ENCODE results near the gene KANSL1. TPM values are rescaled to one million over a fixed set of nuclear protein-coding genes. Genes with fewer than 3 reads are reported as not detected.

The KANSL1 gene
- total RNA-seq, 1 donor from 2014 or later: 99.8 TPM

DNA sequence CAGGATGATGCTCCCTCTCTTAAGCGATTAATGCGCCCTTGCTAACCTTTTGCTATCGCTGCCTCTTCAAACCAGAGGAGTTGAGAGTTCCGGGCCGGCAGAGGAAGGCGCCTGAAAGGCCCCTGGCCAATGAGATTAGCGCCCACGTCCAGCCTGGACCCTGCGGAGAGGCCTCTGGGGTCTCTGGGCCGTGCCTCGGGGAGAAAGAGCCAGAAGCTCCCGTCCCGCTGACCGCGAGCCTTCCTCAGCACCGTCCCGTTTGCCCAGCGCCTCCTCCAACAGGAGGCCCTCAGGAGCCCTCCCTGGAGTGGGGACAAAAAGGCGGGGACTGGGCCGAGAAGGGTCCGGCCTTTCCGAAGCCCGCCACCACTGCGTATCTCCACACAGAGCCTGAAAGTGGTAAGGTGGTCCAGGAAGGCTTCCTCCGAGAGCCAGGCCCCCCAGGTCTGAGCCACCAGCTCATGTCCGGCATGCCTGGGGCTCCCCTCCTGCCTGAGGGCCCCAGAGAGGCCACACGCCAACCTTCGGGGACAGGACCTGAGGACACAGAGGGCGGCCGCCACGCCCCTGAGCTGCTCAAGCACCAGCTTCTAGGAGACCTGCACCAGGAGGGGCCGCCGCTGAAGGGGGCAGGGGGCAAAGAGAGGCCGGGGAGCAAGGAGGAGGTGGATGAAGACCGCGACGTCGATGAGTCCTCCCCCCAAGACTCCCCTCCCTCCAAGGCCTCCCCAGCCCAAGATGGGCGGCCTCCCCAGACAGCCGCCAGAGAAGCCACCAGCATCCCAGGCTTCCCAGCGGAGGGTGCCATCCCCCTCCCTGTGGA is 210.2 kb downstream of the KANSL1 start:
- FAIRE-seq: no peak
- Mint-ChIP-seq H3K36me3 (ENCODE audit: low read depth, unreplicated experiment) (no peaks in the 10 kb centered on the region), H3K9me3 (ENCODE audit: unreplicated experiment) (no peaks in the 10 kb centered on the region)

DNA sequence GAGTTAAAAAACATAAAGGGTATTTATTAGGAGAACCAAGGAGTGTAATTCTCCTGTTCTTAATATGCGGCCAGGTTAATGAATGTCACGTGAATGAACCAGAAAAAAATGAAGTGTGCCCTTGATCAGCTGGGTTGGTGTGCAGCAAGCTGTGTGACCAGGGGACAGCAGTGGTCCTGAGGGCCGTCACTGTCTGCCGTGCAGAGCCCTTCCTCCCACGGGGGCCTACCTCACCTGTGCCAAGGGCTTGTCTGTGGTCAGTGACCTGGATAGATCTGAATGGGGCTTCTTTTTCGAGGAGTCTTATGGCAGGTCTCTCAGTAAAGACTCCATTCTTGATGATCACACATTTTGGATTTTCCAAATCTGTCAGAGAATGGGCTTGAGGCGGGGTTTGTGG is 211.9 kb downstream of the KANSL1 start:
- H3K36me3 Mint-ChIP-seq (ENCODE audit: low read depth, unreplicated experiment): no peaks in the 10 kb centered on the region
- H4K20me1 ChIP-seq (ENCODE audit: insufficient read depth, low read length): no peaks in the 10 kb centered on the region
- no peak overlapping the region for H3K4me3 ChIP-seq (ENCODE audit: insufficient read depth, low read depth, low read length)
- H3K27me3 Mint-ChIP-seq (ENCODE audit: low read depth, unreplicated experiment): peaks cover 23% of the 10 kb centered on the region
- H3K27ac ChIP-seq (ENCODE audit: low read depth, low read length): no peak overlapping the region
- H3K9me3 Mint-ChIP-seq (ENCODE audit: unreplicated experiment): no peaks in the 10 kb centered on the region
- DNase-seq (ENCODE audit: low read depth): no peak
- no peak for TF ChIP-seq EZH2 (IDR thresholded peaks at IDR 0.05; ENCODE audit: insufficient read depth, low read length)
- TF ChIP-seq, protein P1, sequence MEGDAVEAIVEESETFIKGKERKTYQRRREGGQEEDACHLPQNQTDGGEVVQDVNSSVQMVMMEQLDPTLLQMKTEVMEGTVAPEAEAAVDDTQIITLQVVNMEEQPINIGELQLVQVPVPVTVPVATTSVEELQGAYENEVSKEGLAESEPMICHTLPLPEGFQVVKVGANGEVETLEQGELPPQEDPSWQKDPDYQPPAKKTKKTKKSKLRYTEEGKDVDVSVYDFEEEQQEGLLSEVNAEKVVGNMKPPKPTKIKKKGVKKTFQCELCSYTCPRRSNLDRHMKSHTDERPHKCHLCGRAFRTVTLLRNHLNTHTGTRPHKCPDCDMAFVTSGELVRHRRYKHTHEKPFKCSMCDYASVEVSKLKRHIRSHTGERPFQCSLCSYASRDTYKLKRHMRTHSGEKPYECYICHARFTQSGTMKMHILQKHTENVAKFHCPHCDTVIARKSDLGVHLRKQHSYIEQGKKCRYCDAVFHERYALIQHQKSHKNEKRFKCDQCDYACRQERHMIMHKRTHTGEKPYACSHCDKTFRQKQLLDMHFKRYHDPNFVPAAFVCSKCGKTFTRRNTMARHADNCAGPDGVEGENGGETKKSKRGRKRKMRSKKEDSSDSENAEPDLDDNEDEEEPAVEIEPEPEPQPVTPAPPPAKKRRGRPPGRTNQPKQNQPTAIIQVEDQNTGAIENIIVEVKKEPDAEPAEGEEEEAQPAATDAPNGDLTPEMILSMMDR (IDR thresholded peaks at IDR 0.05; ENCODE audit: insufficient read depth, low read depth, low read length): no peak
- FAIRE-seq: no peak
- no peaks in the 10 kb centered on the region for H3K4me1 ChIP-seq (ENCODE audit: insufficient read depth, low read length)
- no peak overlapping the region for H2AFZ ChIP-seq (ENCODE audit: low read depth, low read length)
- no peak overlapping the region for H3K9ac ChIP-seq (ENCODE audit: low read length)
- H3K4me3 Mint-ChIP-seq (ENCODE audit: unreplicated experiment): no peak overlapping the region
- no peaks in the 10 kb centered on the region for H3K36me3 ChIP-seq (ENCODE audit: insufficient read depth, low read length)
- H3K27me3 ChIP-seq (ENCODE audit: insufficient read depth, low read length): no peaks in the 10 kb centered on the region
- H3K9me3 ChIP-seq (ENCODE audit: insufficient read depth, low read depth, low read length): no peaks in the 10 kb centered on the region
- H3K27ac Mint-ChIP-seq (ENCODE audit: unreplicated experiment): no peak overlapping the region
- no peak overlapping the region for H3K4me2 ChIP-seq (ENCODE audit: low read length)
- no peaks in the 10 kb centered on the region for H3K79me2 ChIP-seq (ENCODE audit: insufficient read depth, low read length)
- peaks cover 19% of the 10 kb centered on the region for H3K4me1 Mint-ChIP-seq (ENCODE audit: low read depth, unreplicated experiment)

More for the DNA sequence above, 210.2 kb downstream of the KANSL1 start:
- Histone ChIP-seq H3K36me3 (ENCODE audit: insufficient read depth, low read length) (no peaks in the 10 kb centered on the region), H3K9me3 (ENCODE audit: insufficient read depth, low read depth, low read length) (no peaks in the 10 kb centered on the region), H3K27me3 (ENCODE audit: insufficient read depth, low read length) (peaks cover 4% of the 10 kb centered on the region), H4K20me1 (ENCODE audit: insufficient read depth, low read length) (no peaks in the 10 kb centered on the region), H3K9ac (ENCODE audit: low read length) (no peak overlapping the region), H2AFZ (ENCODE audit: low read depth, low read length) (no peak overlapping the region), H3K4me2 (ENCODE audit: low read length) (no peak overlapping the region), H3K4me3 (ENCODE audit: insufficient read depth, low read depth, low read length) (no peak overlapping the region), H3K27ac (ENCODE audit: low read depth, low read length) (no peak overlapping the region), H3K4me1 (ENCODE audit: insufficient read depth, low read length) (no peaks in the 10 kb centered on the region), H3K79me2 (ENCODE audit: insufficient read depth, low read length) (no peaks in the 10 kb centered on the region)
- Mint-ChIP-seq H3K4me3 (ENCODE audit: unreplicated experiment) (no peak overlapping the region), H3K4me1 (ENCODE audit: low read depth, unreplicated experiment) (peaks cover 9% of the 10 kb centered on the region), H3K27me3 (ENCODE audit: low read depth, unreplicated experiment) (peaks cover 27% of the 10 kb centered on the region), H3K27ac (ENCODE audit: unreplicated experiment) (no peak overlapping the region)
- no peak for DNase-seq (ENCODE audit: low read depth)
- no peak for TF ChIP-seq EZH2 (IDR thresholded peaks at IDR 0.05; ENCODE audit: insufficient read depth, low read length)
- TF ChIP-seq, protein P1 (IDR thresholded peaks at IDR 0.05; ENCODE audit: insufficient read depth, low read depth, low read length): no peak

- no peaks in the 10 kb centered on the region for H3K79me2 ChIP-seq (ENCODE audit: insufficient read depth, low read length)
- DNase-seq (ENCODE audit: low read depth) (no peak), FAIRE-seq (no peak)
- TF ChIP-seq, protein P1 (IDR thresholded peaks at IDR 0.05; ENCODE audit: insufficient read depth, low read depth, low read length): no peak
- TF ChIP-seq EZH2 (IDR thresholded peaks at IDR 0.05; ENCODE audit: insufficient read depth, low read length): no peak
- H3K9me3 ChIP-seq (ENCODE audit: insufficient read depth, low read depth, low read length): no peaks in the 10 kb centered on the region
- Mint-ChIP-seq H3K27ac (ENCODE audit: unreplicated experiment) (no peak overlapping the region), H3K4me3 (ENCODE audit: unreplicated experiment) (no peak overlapping the region), H3K27me3 (ENCODE audit: low read depth, unreplicated experiment) (peaks cover 21% of the 10 kb centered on the region), H3K9me3 (ENCODE audit: unreplicated experiment) (no peaks in the 10 kb centered on the region), H3K4me1 (ENCODE audit: low read depth, unreplicated experiment) (peaks cover 19% of the 10 kb centered on the region), H3K36me3 (ENCODE audit: low read depth, unreplicated experiment) (no peaks in the 10 kb centered on the region)
- no peak overlapping the region for H3K4me2 ChIP-seq (ENCODE audit: low read length)
- H3K27ac ChIP-seq (ENCODE audit: low read depth, low read length): no peak overlapping the region
- no peaks in the 10 kb centered on the region for H3K36me3 ChIP-seq (ENCODE audit: insufficient read depth, low read length)
- no peaks in the 10 kb centered on the region for H4K20me1 ChIP-seq (ENCODE audit: insufficient read depth, low read length)
- H2AFZ ChIP-seq (ENCODE audit: low read depth, low read length): no peak overlapping the region
- H3K9ac ChIP-seq (ENCODE audit: low read length): no peak overlapping the region
- no peaks in the 10 kb centered on the region for H3K27me3 ChIP-seq (ENCODE audit: insufficient read depth, low read length)
- H3K4me1 ChIP-seq (ENCODE audit: insufficient read depth, low read length): no peaks in the 10 kb centered on the region
- no peak overlapping the region for H3K4me3 ChIP-seq (ENCODE audit: insufficient read depth, low read depth, low read length)
These were observed 212.4 kb downstream of the KANSL1 start for GRCh38 chr17:45980855-45981254.
